DMS79 (cell line): Measurements from ENCODE around the gene ACVR1.
"Not testable (repeated sequence)": the region's sequence is repeated elsewhere in the genome, so short reads cannot be mapped to it uniquely, and the experiment has no call there.

Experiments
- DNase-seq: peaks from one replicate; lab custom pipeline; 2025; lab: John Stamatoyannopoulos, UW

Gene ACVR1

DNA sequence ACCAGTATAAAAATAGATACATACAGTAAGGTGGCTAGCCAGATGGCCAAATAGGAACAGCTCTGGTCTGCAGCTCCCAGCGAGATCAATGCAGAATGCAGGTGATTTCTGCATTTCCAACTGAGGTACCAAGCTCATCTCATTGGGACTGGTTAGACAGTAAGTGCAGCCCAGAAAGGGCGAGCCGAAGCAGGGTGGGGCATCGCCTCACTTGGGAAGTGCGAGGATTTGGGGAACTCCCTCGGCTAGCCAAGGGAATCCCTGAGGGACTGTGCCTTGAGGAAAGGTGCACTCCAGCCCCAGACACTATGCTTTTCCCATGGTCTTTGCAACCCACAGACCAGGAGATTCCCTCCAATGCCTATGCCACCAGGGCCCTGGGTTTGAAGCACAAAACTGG lies 172.0 kb downstream of the ACVR1 start:
- DNase-seq = not testable (repeated sequence)

- no peak for DNase-seq
Measured at GRCh38 chr2:157699806-157700205, 176.3 kb downstream of the ACVR1 start.

GRCh38 chr2:157699009-157699408 lies 177.1 kb downstream of the ACVR1 start:
- DNase-seq = no peak

GRCh38 chr2:157698430-157698829 lies 177.7 kb downstream of the ACVR1 start:
- no peak for DNase-seq

- DNase-seq = no peak
Measured at GRCh38 chr2:157696036-157696435, 180.1 kb downstream of the ACVR1 start.

GRCh38 chr2:157692768-157693167 lies 183.4 kb downstream of the ACVR1 start:
- DNase-seq = no peak

DNA sequence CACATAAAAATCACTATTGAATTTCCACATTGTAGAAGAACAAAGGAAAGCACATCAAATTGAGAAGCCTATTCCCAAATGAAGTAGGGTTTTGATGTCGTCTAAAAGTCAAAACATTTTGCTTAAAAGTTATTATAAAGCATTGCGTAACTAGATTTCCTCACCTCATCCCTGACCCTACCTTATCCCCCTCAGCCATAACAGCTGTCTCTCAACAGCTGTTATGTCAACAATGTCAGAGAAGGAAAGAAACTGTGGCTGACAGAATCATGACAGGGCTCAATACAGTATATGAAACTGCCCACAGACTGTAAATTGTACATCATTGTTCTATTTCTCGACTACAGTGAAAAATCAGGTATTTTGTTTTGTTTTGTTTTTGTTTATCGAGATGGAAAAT lies 184.4 kb downstream of the ACVR1 start:
- DNase-seq = no peak

DNA sequence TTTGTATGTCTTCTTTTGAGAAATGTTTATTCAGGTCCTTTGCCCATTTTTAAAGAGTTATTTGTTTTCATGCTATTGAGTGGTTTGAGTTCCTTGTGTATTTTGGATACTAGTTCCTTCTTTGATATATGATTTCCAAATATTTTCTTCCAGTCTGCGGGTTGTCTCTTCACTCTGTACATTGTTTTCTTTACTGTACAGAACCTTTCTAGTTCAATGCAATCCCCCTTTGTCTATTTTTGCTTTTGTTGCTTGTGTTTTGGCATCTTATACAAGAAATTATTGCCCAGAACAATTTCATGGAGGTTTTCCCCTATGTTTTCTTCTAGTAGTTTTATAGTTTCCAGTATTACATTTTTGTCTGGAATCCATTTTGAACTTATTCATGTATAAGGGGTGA lies 185.0 kb downstream of the ACVR1 start:
- no peak for DNase-seq
